NCI-H748 (cell line): ENCODE results near the gene EPB41L3.

Experiments
- DNase-seq: peaks from one replicate; lab custom pipeline; 2025; ENCODE audit not compliant: unreplicated experiment; lab: John Stamatoyannopoulos, UW

EPB41L3 gene

GRCh38 chr18:5543773-5544389, at the start of gene EPB41L3:
EPB41L3 (minus strand) TSS chr18:5543997; CDS start chr18:5489183, 54,814 bp downstream.
- DNase-seq = peak; percentile 56

GRCh38 chr18:5588529-5588928, 44.7 kb upstream of the EPB41L3 start:
- DNase-seq = no peak

GRCh38 chr18:5585653-5586052, 41.9 kb upstream of the EPB41L3 start:
- no peak for DNase-seq

GRCh38 chr18:5584746-5585417, 41.1 kb upstream of the EPB41L3 start:
- no peak for DNase-seq

GRCh38 chr18:5582849-5583681, 39.3 kb upstream of the EPB41L3 start:
- DNase-seq = no peak

GRCh38 chr18:5582076-5582475, 38.3 kb upstream of the EPB41L3 start:
- DNase-seq = peak; percentile 7

- DNase-seq = no peak
These were observed 31.0 kb upstream of the EPB41L3 start for GRCh38 chr18:5574843-5575242.

GRCh38 chr18:5571666-5572065, 27.9 kb upstream of the EPB41L3 start:
- DNase-seq = no peak

- DNase-seq = peak; percentile 32
These were observed 26.8 kb upstream of the EPB41L3 start for GRCh38 chr18:5570613-5571012.

- DNase-seq = no peak
These were observed 24.6 kb upstream of the EPB41L3 start for GRCh38 chr18:5568416-5568815.

- no peak for DNase-seq
These were observed 15.1 kb upstream of the EPB41L3 start for GRCh38 chr18:5558851-5559250.

GRCh38 chr18:5556310-5556974, 12.6 kb upstream of the EPB41L3 start:
- no peak for DNase-seq

- no peak for DNase-seq
These were observed 10.8 kb upstream of the EPB41L3 start for GRCh38 chr18:5554629-5555028.

GRCh38 chr18:5546660-5547059, 2.9 kb upstream of the EPB41L3 start:
- peak; percentile 45 for DNase-seq

GRCh38 chr18:5543036-5543680, 639 bp downstream of the EPB41L3 start:
- peak; percentile 40 for DNase-seq

- DNase-seq = peak; percentile 30
These were observed 1.2 kb downstream of the EPB41L3 start for GRCh38 chr18:5542515-5543035.

- no peak for DNase-seq
These were observed 2.2 kb downstream of the EPB41L3 start for GRCh38 chr18:5541644-5542043.

GRCh38 chr18:5539391-5539790, 4.4 kb downstream of the EPB41L3 start:
- DNase-seq = no peak

- DNase-seq = no peak
These were observed 5.3 kb downstream of the EPB41L3 start for GRCh38 chr18:5538544-5538943.

- no peak for DNase-seq
These were observed 5.9 kb downstream of the EPB41L3 start for GRCh38 chr18:5537860-5538259.

GRCh38 chr18:5534845-5535244, 9.0 kb downstream of the EPB41L3 start:
- DNase-seq = no peak
